Adrenal gland (tissue), 5 donors: ENCODE measurements around the gene EFNA4.
A peak's percentile ranks its signal among the peaks of the same experiment; 100 is the strongest.

Experiments used
- POLR2A ChIP-seq, 2 donors: fragments of 450-650 bp; IDR thresholded peaks; one replicate each; pipeline ENCODE4 v1.6.1; 2017; ENCODE audit warnings: antibody characterized with exemption in 2 of 2, mild to moderate bottlenecking in 2 of 2, moderate library complexity in 1 of 2
- TF ChIP-seq, protein P1 (sequence below), 6 experiments: fragments of 450-650 bp in 4 of 6; fragments of 200-600 bp in 2 of 6; sonication (generic) in 1 of 6; IDR thresholded peaks; 1 replicate in 5 of 6; 2 replicates in 1 of 6; pipeline versions ENCODE4 v1.5.1 to v1.8.0; 2016 to 2021; ENCODE audit warnings: antibody characterized with exemption in 6 of 6, mild to moderate bottlenecking in 2 of 6, moderate library complexity in 1 of 6
- donor health status: DM: no; HTN: no; CAD: no.

DNA sequence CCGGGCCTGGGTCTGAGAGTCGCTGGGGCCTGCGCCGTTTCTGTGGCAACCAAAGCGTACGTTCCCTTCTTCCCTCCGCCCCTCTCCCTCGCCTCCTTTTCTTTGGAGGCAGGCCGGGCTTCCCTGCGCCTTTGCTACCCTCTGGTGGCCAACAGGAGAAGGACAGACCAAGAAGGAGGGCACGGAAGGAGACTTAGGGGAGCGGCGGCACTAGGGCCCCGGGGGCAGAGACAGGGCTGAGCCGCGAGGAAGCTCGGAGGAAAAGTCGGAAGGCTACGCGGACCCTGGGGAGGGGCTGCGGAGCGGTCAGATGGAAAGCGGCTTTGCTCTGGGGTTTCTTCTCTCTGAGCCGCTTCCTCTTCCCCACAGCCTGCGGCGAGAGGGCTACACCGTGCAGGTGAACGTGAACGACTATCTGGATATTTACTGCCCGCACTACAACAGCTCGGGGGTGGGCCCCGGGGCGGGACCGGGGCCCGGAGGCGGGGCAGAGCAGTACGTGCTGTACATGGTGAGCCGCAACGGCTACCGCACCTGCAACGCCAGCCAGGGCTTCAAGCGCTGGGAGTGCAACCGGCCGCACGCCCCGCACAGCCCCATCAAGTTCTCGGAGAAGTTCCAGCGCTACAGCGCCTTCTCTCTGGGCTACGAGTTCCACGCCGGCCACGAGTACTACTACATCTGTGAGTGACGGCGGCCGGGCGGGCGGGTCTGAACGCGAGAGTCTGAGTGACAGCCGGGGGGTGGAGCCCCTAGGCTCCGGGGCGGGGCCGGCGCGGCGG lies 21.4 kb downstream of the EFNA4 start:
- peak in 1 of 2 donors; percentile 52 for TF ChIP-seq POLR2A (IDR thresholded peaks at IDR 0.05)
- TF ChIP-seq, protein P1, sequence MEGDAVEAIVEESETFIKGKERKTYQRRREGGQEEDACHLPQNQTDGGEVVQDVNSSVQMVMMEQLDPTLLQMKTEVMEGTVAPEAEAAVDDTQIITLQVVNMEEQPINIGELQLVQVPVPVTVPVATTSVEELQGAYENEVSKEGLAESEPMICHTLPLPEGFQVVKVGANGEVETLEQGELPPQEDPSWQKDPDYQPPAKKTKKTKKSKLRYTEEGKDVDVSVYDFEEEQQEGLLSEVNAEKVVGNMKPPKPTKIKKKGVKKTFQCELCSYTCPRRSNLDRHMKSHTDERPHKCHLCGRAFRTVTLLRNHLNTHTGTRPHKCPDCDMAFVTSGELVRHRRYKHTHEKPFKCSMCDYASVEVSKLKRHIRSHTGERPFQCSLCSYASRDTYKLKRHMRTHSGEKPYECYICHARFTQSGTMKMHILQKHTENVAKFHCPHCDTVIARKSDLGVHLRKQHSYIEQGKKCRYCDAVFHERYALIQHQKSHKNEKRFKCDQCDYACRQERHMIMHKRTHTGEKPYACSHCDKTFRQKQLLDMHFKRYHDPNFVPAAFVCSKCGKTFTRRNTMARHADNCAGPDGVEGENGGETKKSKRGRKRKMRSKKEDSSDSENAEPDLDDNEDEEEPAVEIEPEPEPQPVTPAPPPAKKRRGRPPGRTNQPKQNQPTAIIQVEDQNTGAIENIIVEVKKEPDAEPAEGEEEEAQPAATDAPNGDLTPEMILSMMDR (IDR thresholded peaks at IDR 0.05) = peak; percentile 90 to 99 (median 98)
